ENCODE data around the gene C1QBP.
"Not testable (repeated sequence)": the region's sequence is repeated elsewhere in the genome, so short reads cannot be mapped to it uniquely, and the experiment has no call there.

Gene C1QBP

GRCh38 chr17:5431234-5431633 lies 7.7 kb downstream of the C1QBP start:
- DNase-seq, result not testable (repeated sequence)

GRCh38 chr17:5430413-5430999 lies 8.4 kb downstream of the C1QBP start:
- no peak for DNase-seq

GRCh38 chr17:5429191-5429887 lies 9.6 kb downstream of the C1QBP start:
- no peak for DNase-seq

GRCh38 chr17:5425826-5426225 lies 13.1 kb downstream of the C1QBP start:
- DNase-seq, result no peak

GRCh38 chr17:5424909-5425308 lies 14.0 kb downstream of the C1QBP start:
- DNase-seq, result no peak

- peak in 1 of 3 donors; percentile 5 for DNase-seq
Observed at GRCh38 chr17:5422505-5422904, 16.4 kb downstream of the C1QBP start.

- peak; percentile 84 to 92 (median 91) for DNase-seq
Observed at GRCh38 chr17:5419959-5420653, 18.8 kb downstream of the C1QBP start, which contains the start of gene RPAIN. Gene RPAIN (plus strand): TSS chr17:5420182. CDS start chr17:5420211, 29 bp downstream.

GRCh38 chr17:5419356-5419958 lies 19.5 kb downstream of the C1QBP start, which contains the start of gene NUP88:
Gene NUP88 (minus strand): TSS chr17:5419662. CDS start chr17:5419650, 12 bp downstream.
- DNase-seq, result peak; percentile 94 to 98 (median 96)

GRCh38 chr17:5418858-5419355 lies 20.0 kb downstream of the C1QBP start:
- peak; percentile 49 to 63 (median 53) for DNase-seq

GRCh38 chr17:5416901-5417300 lies 22.1 kb downstream of the C1QBP start:
- DNase-seq, result no peak

- DNase-seq, result peak; percentile 44 to 77 (median 74)
Observed at GRCh38 chr17:5413682-5414081, 25.3 kb downstream of the C1QBP start.

GRCh38 chr17:5410594-5411272 lies 28.2 kb downstream of the C1QBP start:
- no peak for DNase-seq

GRCh38 chr17:5408186-5408585 lies 30.8 kb downstream of the C1QBP start:
- DNase-seq, result no peak

- no peak for DNase-seq
Observed at GRCh38 chr17:5405400-5405799, 33.6 kb downstream of the C1QBP start.

- DNase-seq, result no peak
Observed at GRCh38 chr17:5399767-5400166, 39.2 kb downstream of the C1QBP start.

- DNase-seq, result peak in 1 of 3 donors; percentile 5
Observed at GRCh38 chr17:5396612-5397011, 42.3 kb downstream of the C1QBP start.

- DNase-seq, result no peak
Observed at GRCh38 chr17:5391678-5392077, 47.3 kb downstream of the C1QBP start.
